Activated CD4-positive, CD25-positive, alpha-beta regulatory T cell (primary cell): Measurements from ENCODE around the gene WNT7A.
"Not testable (repeated sequence)": the region's sequence is repeated elsewhere in the genome, so short reads cannot be mapped to it uniquely, and the experiment has no call there.

Experiments
- DNase-seq, 4 experiments: peaks; one replicate each; lab custom pipeline; 2025; lab: John Stamatoyannopoulos, UW

Gene WNT7A

DNA sequence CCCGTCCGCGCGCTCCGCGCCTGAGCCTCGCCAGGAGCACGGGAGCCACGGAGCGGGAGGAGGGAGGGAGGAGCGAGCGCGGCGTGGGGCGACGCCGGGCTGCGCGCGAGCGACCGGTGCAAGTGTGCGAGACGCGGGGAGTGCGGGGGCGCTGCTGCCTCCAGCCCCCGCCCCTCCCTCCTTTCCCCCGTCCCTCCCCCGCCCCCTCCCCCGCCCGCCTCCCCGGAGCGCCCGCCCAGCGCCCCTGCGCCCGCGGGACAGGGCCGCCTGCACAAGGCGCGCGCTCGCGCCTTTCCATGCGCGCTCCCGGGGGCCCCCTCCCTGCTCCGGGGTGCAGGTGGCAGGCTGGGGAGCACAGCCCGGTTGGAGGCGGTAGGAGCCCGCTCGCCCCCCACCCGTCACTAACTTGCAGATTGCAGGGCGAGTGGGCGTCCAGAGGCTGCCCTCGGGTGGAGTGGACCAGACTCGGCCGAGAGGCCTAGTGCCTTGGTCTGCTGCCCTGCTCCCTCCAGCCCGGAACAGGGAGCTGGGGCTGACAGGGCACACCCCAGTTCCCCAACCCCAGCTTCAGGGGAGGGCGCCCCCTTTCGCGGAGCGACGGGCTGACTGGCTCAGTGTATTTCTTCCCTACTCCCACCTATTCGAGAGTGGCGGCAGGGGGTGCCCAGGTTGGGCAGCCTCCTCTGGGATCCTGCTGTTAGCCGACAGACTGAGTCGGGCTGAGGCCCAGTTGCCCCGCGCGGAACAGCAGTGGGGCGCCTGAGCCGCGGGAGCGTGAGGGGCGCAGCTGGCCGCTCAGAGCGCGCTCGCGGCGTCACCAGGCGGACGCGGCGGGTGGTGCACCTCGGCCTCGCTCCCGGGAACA lies at the start of gene WNT7A:
Gene WNT7A (minus strand): TSS at position 126 of the 865 bp plus-strand sequence. CDS start 255 bp downstream, outside the sequence.
- DNase-seq = no peak

GRCh38 chr3:13928741-13929140 lies 48.9 kb upstream of the WNT7A start:
- DNase-seq = not testable (repeated sequence)

DNA sequence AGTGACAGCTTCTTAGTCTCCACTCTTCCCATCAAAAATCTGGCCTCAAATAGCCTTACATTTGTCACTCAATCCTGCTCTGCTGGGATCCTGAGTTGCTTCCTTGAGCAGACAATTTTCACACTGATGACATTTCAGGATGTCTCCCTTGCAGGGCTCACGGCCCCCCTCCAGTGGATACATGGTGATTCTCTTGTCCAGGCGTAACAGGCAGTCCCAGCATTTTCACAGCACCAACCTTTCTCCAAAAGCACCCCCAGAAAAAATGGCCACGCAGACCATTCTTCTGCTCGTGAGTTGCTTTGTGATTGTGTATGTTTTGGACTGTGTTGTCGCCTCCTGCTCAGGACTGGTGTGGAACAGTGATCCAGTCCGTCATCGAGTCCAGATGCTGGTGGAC lies 47.4 kb upstream of the WNT7A start:
- DNase-seq = no peak

DNA sequence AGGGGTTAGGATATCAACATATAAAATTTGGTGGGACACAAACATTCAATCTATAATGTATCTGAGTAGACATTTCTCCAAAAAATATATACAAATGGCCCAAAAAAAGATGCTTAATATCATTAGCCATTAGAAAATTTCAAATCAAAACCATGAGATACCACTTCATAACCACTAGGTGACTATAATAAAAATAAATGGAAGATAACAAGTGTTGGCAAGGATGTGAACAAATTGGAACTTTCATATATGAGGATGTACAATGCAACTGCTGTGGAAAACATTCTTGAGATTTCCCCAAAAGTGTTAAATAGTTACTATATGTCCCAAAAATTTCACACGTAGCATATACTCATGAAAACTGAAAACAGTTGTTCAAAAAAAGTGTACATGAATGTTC lies 36.5 kb upstream of the WNT7A start:
- no peak for DNase-seq

GRCh38 chr3:13902648-13903238 lies 22.9 kb upstream of the WNT7A start:
- no peak for DNase-seq

DNA sequence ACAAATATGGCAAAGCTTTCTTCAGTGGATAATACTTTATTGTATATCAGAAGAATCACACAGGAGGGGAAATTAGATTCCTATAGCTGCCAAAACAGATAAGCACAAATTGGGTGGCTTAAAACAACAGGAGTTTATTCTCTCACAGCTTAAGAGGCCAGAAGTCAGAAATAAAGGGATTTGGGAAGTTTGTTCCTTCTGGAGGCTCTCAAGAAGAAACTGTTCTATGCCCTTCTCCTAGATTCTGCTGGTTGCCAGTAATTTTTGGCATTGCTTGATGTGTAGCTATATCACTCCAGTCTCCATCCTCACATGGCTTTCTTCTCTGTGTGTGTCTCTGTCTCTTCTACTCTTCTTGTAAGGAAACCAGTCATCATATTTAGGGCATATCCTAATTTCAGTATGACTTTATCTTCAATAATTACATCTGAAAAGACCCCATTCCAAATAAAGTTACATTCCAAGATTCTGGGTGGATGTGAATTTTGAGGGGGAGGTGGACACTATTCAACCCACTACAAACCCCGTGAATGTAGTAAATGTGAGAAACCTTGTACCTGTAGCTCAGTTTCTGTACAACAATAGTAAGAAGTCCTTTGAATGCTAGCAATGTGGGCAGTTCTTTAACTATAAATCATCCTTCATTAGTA lies 22.2 kb upstream of the WNT7A start:
- no peak for DNase-seq

DNA sequence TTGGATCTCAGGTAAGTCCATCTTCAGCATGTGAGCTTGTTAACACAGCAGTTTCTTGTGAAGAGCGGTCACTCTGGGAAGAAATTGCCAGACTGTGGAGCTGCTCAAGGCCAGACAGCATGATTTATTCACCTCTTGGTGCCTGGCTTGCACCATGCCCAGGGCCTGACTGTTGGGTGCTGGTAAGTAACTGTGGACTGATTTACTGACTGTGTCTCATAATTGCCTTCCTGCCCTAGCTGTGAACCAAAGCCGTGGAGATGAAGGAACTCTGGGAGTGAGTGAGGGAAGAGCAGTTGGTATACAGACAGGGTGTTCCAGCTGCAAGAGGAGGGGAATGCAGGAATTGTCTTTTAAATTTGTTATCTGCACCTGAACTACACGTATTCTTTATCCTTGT lies 18.5 kb upstream of the WNT7A start:
- no peak for DNase-seq

- DNase-seq = peak in 1 of 4 experiments; percentile 30
These were observed 16.7 kb upstream of the WNT7A start for GRCh38 chr3:13896473-13897154.

GRCh38 chr3:13895155-13896105 lies 15.6 kb upstream of the WNT7A start:
- peak; percentile 81 to 88 (median 86) for DNase-seq

GRCh38 chr3:13894807-13895154 lies 14.9 kb upstream of the WNT7A start:
- no peak for DNase-seq

- DNase-seq = no peak
These were observed 14.4 kb upstream of the WNT7A start for GRCh38 chr3:13894096-13894806.

- no peak for DNase-seq
These were observed 12.4 kb upstream of the WNT7A start for GRCh38 chr3:13892304-13892703.

GRCh38 chr3:13891492-13892073 lies 11.7 kb upstream of the WNT7A start:
- no peak for DNase-seq

DNA sequence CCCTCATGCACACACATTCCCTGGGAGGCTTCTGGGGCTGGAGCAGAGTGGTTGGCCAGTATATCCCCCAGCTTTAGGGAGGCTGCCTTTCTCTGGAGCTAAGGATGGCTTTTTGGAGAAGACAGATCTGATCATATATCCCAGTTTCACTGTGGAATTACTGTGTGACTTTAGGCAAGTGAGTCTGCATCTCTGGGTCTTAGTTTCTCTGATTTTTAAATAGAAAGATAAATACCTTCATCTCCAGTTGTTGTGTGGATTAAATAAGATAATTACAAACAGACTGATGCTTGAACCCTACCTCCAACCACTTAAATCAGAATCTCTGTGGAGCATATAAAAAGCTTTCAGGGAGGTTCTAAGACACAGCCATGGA lies 11.1 kb upstream of the WNT7A start:
- DNase-seq = no peak

GRCh38 chr3:13890377-13891016 lies 10.6 kb upstream of the WNT7A start:
- DNase-seq = no peak

- no peak for DNase-seq
These were observed 8.7 kb upstream of the WNT7A start for GRCh38 chr3:13888576-13888975.

DNA sequence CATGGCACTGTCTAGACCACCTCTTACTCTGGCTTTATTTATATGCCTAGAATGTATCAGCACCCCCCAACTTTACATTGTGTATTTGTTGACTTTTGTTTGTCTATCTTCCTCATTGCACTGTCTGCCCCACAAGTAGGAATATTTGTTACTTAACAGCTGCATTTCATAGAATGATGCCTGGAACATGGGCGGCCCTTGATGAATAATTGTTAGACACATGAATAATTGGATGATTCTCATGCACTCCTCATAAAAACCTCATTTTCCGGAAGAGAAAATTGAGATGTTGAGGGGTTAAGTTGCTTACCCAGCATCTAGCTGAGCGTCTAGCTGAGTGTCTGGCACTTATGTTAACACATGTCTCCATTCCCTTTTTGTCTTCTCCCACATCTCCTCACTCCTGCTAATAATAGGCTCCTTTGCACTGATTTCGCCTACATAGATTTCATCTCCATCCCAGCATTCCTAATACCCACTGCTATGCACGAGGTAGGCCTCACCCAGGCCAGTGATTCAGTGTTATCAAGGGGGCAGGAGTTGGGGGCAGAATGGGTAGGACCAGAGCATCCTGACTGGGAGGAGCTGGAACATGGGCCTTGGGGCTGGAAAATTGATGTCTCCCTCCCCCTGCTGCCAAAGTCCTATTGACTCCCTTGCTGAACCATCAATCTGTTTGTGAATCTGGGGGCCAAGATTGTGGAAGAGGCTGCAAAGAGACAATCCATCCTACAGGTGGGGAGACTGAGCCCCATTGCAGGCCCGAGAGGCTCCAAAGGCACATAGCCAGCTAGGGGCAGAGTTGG lies 7.8 kb upstream of the WNT7A start:
- no peak for DNase-seq

GRCh38 chr3:13886593-13887129 lies 6.8 kb upstream of the WNT7A start:
- DNase-seq = no peak

- no peak for DNase-seq
These were observed 5.8 kb upstream of the WNT7A start for GRCh38 chr3:13885704-13886010.
